ENCODE results near the gene CNTN4.

DNA sequence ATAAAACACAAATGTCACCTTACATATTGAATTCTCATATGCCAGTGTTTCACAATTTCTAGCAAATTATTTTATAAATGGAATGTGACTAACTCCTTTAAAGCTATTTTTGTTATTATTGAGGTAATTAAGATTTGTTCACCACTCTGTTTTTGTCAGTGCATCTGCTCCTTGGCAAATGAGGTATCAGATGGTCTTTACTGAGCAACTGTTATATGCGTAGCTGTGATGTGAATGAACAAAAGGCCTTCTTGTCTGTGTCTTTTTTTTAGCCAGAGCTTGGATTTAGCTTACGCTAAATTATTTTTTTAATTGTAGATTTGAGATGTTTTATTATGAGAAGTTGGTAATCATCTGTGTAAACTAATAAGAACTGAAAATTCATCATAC lies 886.2 kb downstream of the CNTN4 start:
- TF ChIP-seq, protein P1, sequence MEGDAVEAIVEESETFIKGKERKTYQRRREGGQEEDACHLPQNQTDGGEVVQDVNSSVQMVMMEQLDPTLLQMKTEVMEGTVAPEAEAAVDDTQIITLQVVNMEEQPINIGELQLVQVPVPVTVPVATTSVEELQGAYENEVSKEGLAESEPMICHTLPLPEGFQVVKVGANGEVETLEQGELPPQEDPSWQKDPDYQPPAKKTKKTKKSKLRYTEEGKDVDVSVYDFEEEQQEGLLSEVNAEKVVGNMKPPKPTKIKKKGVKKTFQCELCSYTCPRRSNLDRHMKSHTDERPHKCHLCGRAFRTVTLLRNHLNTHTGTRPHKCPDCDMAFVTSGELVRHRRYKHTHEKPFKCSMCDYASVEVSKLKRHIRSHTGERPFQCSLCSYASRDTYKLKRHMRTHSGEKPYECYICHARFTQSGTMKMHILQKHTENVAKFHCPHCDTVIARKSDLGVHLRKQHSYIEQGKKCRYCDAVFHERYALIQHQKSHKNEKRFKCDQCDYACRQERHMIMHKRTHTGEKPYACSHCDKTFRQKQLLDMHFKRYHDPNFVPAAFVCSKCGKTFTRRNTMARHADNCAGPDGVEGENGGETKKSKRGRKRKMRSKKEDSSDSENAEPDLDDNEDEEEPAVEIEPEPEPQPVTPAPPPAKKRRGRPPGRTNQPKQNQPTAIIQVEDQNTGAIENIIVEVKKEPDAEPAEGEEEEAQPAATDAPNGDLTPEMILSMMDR (IDR thresholded peaks at IDR 0.05), result no peak
- TF ChIP-seq EZH2 (IDR thresholded peaks at IDR 0.05), result no peak
